ENCODE measurements around the gene NFYA. TPM values are rescaled to one million over a fixed set of nuclear protein-coding genes. Genes with fewer than 3 reads are reported as not detected.

NFYA gene
- 10 to 100 TPM in 1 of 6 experiments, 1 to 10 TPM in 5; 6.4 to 11.7 (median 7.7) TPM for total RNA-seq
- long read RNA-seq, partial matches to known transcripts = 0 of 1 reads
- long read RNA-seq, other reads (novel, unspliced or antisense) = 1 of 1 reads

- TF ChIP-seq POLR2A (IDR thresholded peaks at IDR 0.05) = no peak
- no peak for TF ChIP-seq CTCF (IDR thresholded peaks at IDR 0.05)
- intact Hi-C loops (cut with DNase I) = no loop called here
- WGBS (ENCODE audit: insufficient coverage, low coverage, low lambda C conversion rate, missing lambda C conversion rate) = 0% methylated on average over 7 of the region's 37 CpGs
- peak in 1 of 3 donors; percentile 100 for DNase-seq
- H3K27ac ChIP-seq = peak within 1 kb of the TSS; percentile 95 to 99 (median 98)
- H3K9me3 ChIP-seq = no peaks in the 10 kb centered on the region
- peaks cover 0 to 13% (median 5%) of the 10 kb centered on the region in 4 donors for H3K36me3 ChIP-seq
- peak; percentile 77 to 82 (median 79) for ATAC-seq
- H3K27me3 ChIP-seq = no peaks in the 10 kb centered on the region
- H3K4me3 ChIP-seq = peak within 1 kb of the TSS; percentile 80 to 92 (median 88)
- H3K4me1 ChIP-seq = peaks cover 0 to 44% (median 9%) of the 10 kb centered on the region in 4 donors
Observed at GRCh38 chr6:41072836-41073202, at the start of gene NFYA. Gene NFYA, plus strand, starts transcription at chr6:41072974. Its CDS starts 6,116 bp downstream, at chr6:41079090.

- peaks cover 0 to under 1% (median 0%) of the 10 kb centered on the region in 4 donors for H3K36me3 ChIP-seq
- DNase-seq (no peak), ATAC-seq (peak in 1 of 4 donors; percentile 22)
- H3K9me3 ChIP-seq = no peaks in the 10 kb centered on the region
- TF ChIP-seq POLR2A (IDR thresholded peaks at IDR 0.05) (no peak), CTCF (IDR thresholded peaks at IDR 0.05) (no peak)
- 82% methylated on average over 3 of the region's 3 CpGs for WGBS (ENCODE audit: insufficient coverage, low coverage, low lambda C conversion rate, missing lambda C conversion rate)
- H3K27me3 ChIP-seq = no peaks in the 10 kb centered on the region
- peaks cover 0 to 6% (median under 1%) of the 10 kb centered on the region in 4 donors for H3K4me1 ChIP-seq
- H3K4me3 ChIP-seq = no peak overlapping the region
- intact Hi-C loops (cut with DNase I) = no loop called here
- no peak overlapping the region for H3K27ac ChIP-seq
Observed at GRCh38 chr6:41023114-41023513, 49.7 kb upstream of the NFYA start.

- peaks cover 0 to 3% (median under 1%) of the 10 kb centered on the region in 4 donors for H3K36me3 ChIP-seq
- WGBS (ENCODE audit: insufficient coverage, low coverage, low lambda C conversion rate, missing lambda C conversion rate) = 70% methylated on average over 3 of the region's 3 CpGs
- H3K4me1 ChIP-seq = peaks cover 0 to 11% (median 3%) of the 10 kb centered on the region in 4 donors
- no peak for DNase-seq
- H3K27ac ChIP-seq = no peak overlapping the region
- intact Hi-C loops (cut with DNase I) = no loop called here
- H3K9me3 ChIP-seq = no peaks in the 10 kb centered on the region
- H3K27me3 ChIP-seq = no peaks in the 10 kb centered on the region
- TF ChIP-seq CTCF (IDR thresholded peaks at IDR 0.05) = no peak
- no peak for TF ChIP-seq POLR2A (IDR thresholded peaks at IDR 0.05)
- ATAC-seq = no peak
- no peak overlapping the region for H3K4me3 ChIP-seq
Observed at GRCh38 chr6:41025966-41026530, 46.7 kb upstream of the NFYA start.

- no peak for TF ChIP-seq CTCF (IDR thresholded peaks at IDR 0.05)
- TF ChIP-seq POLR2A (IDR thresholded peaks at IDR 0.05) = no peak
- Histone ChIP-seq H3K4me1 (peaks cover 0 to 11% (median 3%) of the 10 kb centered on the region in 4 donors), H3K27me3 (no peaks in the 10 kb centered on the region), H3K36me3 (peaks cover 0 to 11% (median 1%) of the 10 kb centered on the region in 4 donors), H3K4me3 (no peak overlapping the region), H3K27ac (no peak overlapping the region), H3K9me3 (no peaks in the 10 kb centered on the region)
- no peak for ATAC-seq
- 65% methylated on average over 3 of the region's 4 CpGs for WGBS (ENCODE audit: insufficient coverage, low coverage, low lambda C conversion rate, missing lambda C conversion rate)
- no peak for DNase-seq
- intact Hi-C loops (cut with DNase I) = no loop called here
Observed at GRCh38 chr6:41027241-41027640, 45.5 kb upstream of the NFYA start.

All from right lobe of liver (tissue), 6 donors.